Testis (tissue), 3 donors: Measurements from ENCODE around the gene NFKBIB. TPM values are rescaled to one million over a fixed set of nuclear protein-coding genes. Genes with fewer than 3 reads are reported as not detected.

Experiments
- DNase-seq: peaks from one replicate; pipeline ENCODE4 v3.0.0-alpha.2; 2019
- H3K27ac ChIP-seq, 2 donors: fragments of 200-600 bp; sonication (generic); one replicate each; pipeline ENCODE4 v1.5.1; 2019
- H3K27me3 ChIP-seq: fragments of 200-600 bp; sonication (generic); one replicate; pipeline ENCODE4 v1.5.1; 2019
- H3K36me3 ChIP-seq: fragments of 200-600 bp; sonication (generic); one replicate; pipeline ENCODE4 v1.5.1; 2017; ENCODE audit warnings: low read depth; ENCODE audit errors: missing control alignments
- H3K4me1 ChIP-seq: fragments of 200-600 bp; sonication (generic); one replicate; pipeline ENCODE4 v1.5.1; 2019
- H3K4me3 ChIP-seq, 2 donors: fragments of 200-600 bp; sonication (generic); one replicate each; pipeline ENCODE4 v1.5.1; 2017 to 2019
- H3K9me3 ChIP-seq: fragments of 200-600 bp; sonication (generic); one replicate; pipeline ENCODE4 v1.5.1; 2017
- POLR2A ChIP-seq: fragments of 450-650 bp; IDR thresholded peaks from one replicate; pipeline ENCODE4 v1.6.1; 2017; ENCODE audit warnings: antibody characterized with exemption, mild to moderate bottlenecking, moderate library complexity
- WGBS, 2 donors: methylation state at CpG; one replicate each; pipeline ENCODE4 v1.1.5; 2018; 5-methylcytosine and 5-hydroxymethylcytosine counted together
- intact Hi-C: fragments of 100-400 bp; cut with DNase I; formaldehyde crosslinking; loops from one replicate; pipeline ENCODE4 v1.15.1; 2023; ENCODE audit warnings: low total_unique reads
- polyA plus RNA-seq: library from polyadenylated mRNA; stranded (reverse); fragments of 350-450 nt; fragmentation: Illumina TruSeq; extraction: RNeasy Lipid Tissue Mini Kit (QIAGEN cat#74804); gene quantifications from one replicate; pipeline ENCODE4 v1.2.3, GENCODE V29; 2014; ENCODE audit warnings: low read depth, low replicate concordance; ENCODE audit not compliant: insufficient read depth
- total RNA-seq, 2 donors: library from RNA; depleted of rRNA; stranded (reverse); fragments of >200 nt; gene quantifications; one replicate each; pipeline ENCODE4 v1.2.3, GENCODE V29; 2016
- TF ChIP-seq, protein P1 (sequence below), 3 experiments: fragments of 450-650 bp in 2 of 3; fragments of 200-600 bp in 1 of 3; sonication (generic) in 1 of 3; IDR thresholded peaks; one replicate each; pipeline ENCODE4 v1.5.1; 2016 to 2019; ENCODE audit warnings: antibody characterized with exemption in 3 of 3, mild to moderate bottlenecking in 2 of 3, moderate library complexity in 1 of 3

NFKBIB gene
- total and polyA plus RNA-seq, 3 donors from 2014 or later: 70.1 to 100 (median 88.0) TPM

DNA sequence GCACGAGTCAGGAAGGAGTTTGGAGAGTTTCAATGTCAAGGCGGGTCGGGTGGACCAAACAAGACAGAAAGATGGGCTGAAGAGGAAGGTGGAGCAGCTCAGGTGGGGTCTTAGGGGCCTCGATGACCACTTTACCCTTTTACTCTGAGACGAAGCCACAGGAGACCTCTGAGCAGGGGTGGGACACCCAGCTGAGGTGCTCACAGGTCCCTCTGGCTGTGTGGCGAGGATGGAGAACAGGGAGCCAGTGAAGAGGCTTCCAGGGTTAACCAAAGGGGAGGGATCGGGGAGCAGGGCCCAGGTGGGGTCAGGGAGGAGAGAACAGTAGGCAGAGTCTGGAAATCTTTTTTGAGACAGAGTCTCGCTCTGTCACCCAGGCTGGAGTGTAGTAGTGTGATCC, 14.2 kb downstream of the NFKBIB start:
- intact Hi-C loops: no loop called here
- 91 to 97% methylated on average over 8 of the region's 8 CpGs for WGBS, 2 donors

DNA sequence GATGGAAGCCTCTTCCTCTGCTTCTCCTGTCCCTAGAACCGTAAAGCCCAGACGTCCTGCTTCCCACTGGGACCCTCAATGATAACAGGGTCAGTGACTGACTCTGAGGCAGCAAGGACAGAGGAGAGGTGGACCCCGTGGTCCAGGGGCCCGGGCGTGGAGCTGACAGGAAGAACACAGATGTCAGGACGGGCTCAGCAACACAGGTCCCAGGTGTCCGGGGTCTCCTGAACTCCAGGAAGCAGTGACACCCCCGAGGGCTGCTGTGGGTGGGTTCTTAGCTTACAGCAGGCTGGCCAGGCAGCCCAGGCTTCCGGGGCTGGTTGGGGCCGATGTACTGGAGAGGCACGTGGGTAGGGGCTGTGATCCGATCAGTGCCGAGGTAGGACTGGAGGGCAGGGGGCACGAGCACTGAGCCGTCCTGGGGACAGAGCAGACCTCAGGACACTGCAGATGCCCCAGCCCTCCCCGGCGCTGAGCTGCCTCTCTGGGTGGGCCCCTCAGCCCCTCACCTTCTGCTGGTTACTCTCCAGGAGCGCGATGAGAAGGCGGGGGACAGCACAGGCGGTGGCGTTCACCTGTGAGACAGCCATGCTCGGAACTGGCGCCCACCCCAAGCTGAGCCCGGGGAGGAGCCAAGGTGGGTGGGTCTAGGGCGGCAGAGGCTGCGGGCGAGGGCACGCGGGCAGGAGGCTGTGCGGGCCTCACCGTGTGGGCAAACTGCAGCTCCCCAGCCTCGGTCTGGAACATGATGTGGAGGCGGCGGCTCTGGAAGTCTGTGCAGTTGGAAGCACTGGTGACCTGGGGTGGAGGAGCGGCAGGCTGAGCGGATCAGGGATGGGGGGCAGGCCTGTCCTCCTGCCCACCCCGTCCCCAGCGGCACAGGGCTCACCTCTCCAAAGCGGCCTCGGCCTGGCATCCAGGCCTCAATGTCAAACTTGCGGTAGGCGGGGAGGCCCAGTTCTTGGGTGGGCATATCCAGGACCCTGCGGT, 15.9 kb downstream of the NFKBIB start:
- H3K9me3 ChIP-seq: no peaks in the 10 kb centered on the region
- intact Hi-C loops: no loop called here
- H3K27ac ChIP-seq: no peak overlapping the region
- TF ChIP-seq, protein P1, sequence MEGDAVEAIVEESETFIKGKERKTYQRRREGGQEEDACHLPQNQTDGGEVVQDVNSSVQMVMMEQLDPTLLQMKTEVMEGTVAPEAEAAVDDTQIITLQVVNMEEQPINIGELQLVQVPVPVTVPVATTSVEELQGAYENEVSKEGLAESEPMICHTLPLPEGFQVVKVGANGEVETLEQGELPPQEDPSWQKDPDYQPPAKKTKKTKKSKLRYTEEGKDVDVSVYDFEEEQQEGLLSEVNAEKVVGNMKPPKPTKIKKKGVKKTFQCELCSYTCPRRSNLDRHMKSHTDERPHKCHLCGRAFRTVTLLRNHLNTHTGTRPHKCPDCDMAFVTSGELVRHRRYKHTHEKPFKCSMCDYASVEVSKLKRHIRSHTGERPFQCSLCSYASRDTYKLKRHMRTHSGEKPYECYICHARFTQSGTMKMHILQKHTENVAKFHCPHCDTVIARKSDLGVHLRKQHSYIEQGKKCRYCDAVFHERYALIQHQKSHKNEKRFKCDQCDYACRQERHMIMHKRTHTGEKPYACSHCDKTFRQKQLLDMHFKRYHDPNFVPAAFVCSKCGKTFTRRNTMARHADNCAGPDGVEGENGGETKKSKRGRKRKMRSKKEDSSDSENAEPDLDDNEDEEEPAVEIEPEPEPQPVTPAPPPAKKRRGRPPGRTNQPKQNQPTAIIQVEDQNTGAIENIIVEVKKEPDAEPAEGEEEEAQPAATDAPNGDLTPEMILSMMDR (IDR thresholded peaks at IDR 0.05): no peak
- TF ChIP-seq POLR2A: no peak
- no peaks in the 10 kb centered on the region for H3K36me3 ChIP-seq
- no peaks in the 10 kb centered on the region for H3K4me1 ChIP-seq
- H3K4me3 ChIP-seq: no peak overlapping the region
- H3K27me3 ChIP-seq: no peaks in the 10 kb centered on the region
- DNase-seq: no peak
- 85 to 91% methylated on average over 39 to 44 of the region's 44 CpGs for WGBS, 2 donors

More for the DNA sequence above, 14.2 kb downstream of the NFKBIB start:
- DNase-seq: no peak
- TF ChIP-seq, protein P1 (IDR thresholded peaks at IDR 0.05): no peak
- no peak for TF ChIP-seq POLR2A
- H3K4me3 ChIP-seq: no peak overlapping the region
- H3K4me1 ChIP-seq: no peaks in the 10 kb centered on the region
- no peaks in the 10 kb centered on the region for H3K9me3 ChIP-seq
- H3K27ac ChIP-seq: no peak overlapping the region
- no peaks in the 10 kb centered on the region for H3K27me3 ChIP-seq
- no peaks in the 10 kb centered on the region for H3K36me3 ChIP-seq

DNA sequence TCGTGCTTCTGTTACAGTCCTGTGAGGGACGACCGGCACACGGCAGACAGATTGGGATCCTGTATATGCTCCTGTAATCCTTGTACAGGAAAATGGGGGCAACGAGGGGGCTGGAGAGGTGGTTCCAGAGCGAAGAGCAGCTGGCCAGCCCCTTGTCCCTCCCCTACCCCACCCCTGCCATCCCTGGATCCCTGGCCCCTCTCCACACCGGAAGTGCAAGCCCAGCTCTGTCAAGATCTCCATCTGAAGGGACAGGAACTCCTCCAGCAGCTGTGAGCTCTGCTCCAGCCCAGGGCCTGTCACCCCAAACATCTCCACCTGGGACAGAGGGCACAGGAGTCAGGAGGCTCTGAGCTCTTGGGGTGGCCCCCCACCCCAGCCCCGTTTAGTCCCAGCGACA, 17.7 kb downstream of the NFKBIB start:
- no peak for TF ChIP-seq POLR2A
- TF ChIP-seq, protein P1 (IDR thresholded peaks at IDR 0.05): no peak
- H3K27ac ChIP-seq: no peak overlapping the region
- no peak for DNase-seq
- no peaks in the 10 kb centered on the region for H3K27me3 ChIP-seq
- no peaks in the 10 kb centered on the region for H3K4me1 ChIP-seq
- no peaks in the 10 kb centered on the region for H3K36me3 ChIP-seq
- WGBS, 2 donors: 76 to 86% methylated on average over 7 to 9 of the region's 9 CpGs
- no peak overlapping the region for H3K4me3 ChIP-seq
- intact Hi-C loops: no loop called here
- H3K9me3 ChIP-seq: no peaks in the 10 kb centered on the region

DNA sequence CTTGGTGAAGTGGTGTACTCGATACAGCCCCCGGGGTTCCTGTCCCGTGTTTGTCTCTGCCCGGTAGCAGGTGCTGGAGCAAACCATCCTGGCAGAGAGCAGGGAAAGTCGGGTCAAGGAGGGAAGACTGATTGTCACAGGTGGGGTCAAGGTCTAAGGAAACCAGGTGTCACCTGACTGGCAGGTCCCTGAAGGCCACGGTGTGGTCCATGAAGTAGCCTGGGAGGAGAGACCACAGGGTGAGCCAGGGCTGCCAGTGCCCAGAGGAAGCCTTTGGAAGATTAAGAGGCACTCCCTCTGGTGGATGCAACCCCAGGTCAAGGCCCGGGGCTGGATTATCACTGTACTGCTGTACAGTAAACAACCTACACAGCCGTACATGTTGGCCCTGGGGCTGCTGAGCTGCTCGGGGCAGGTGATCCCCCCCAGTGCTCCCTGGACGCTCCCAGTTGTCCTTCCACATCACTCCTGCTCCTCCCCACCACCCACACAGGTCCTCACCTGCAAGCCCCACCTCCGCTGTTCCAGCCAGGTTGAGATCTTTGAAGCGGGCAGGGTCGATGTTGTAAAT, 18.2 kb downstream of the NFKBIB start:
- Histone ChIP-seq H3K27me3 (no peaks in the 10 kb centered on the region), H3K4me3 (no peak overlapping the region), H3K27ac (no peak overlapping the region), H3K4me1 (no peaks in the 10 kb centered on the region), H3K36me3 (no peaks in the 10 kb centered on the region), H3K9me3 (no peaks in the 10 kb centered on the region)
- TF ChIP-seq POLR2A: no peak
- TF ChIP-seq, protein P1 (IDR thresholded peaks at IDR 0.05): no peak
- WGBS, 2 donors: 58 to 72% methylated on average over 11 to 13 of the region's 13 CpGs
- peak; percentile 71 for DNase-seq
- intact Hi-C loops: no loop called here
